ENCODE data around the gene CAMTA1.

Gene CAMTA1

DNA sequence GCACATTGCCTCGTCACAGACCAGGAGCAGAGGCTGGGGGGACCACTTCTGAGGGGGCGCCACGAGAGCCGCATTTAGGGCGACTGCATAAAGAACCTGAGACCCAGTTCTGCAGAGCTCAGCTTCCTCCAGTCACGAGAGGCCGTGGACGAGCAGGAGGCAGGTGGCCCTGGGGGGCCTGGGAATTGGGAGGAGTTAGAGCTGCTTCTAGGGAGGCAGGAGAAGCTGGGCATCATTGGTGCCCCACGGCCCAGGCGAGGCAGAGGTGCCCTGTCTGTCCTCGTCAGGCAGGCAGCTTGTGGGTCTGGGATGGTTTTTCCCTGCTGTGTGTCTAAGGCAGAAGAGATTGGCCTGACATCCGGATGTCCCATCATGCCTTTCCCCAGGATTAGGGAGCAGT, 389.3 kb downstream of the CAMTA1 start:
- no peak overlapping the region for H3K27ac ChIP-seq (ENCODE audit: low read depth, low read length)
- no peak overlapping the region for H3K9ac ChIP-seq (ENCODE audit: low read depth, low read length)
- H3K4me1 ChIP-seq (ENCODE audit: insufficient read depth, low read length): peaks cover 9% of the 10 kb centered on the region
- peaks cover 3% of the 10 kb centered on the region; the same call in 1 of the 2 replicates for H3K9me3 ChIP-seq (ENCODE audit: insufficient read depth, low read depth, low read length)
- no peak overlapping the region for H3K4me3 ChIP-seq (ENCODE audit: low read length)
- H3K27me3 ChIP-seq (ENCODE audit: insufficient read depth, low read length): no peaks in the 10 kb centered on the region
- WGBS: 89% methylated on average over 12 of the region's 12 CpGs
- no peaks in the 10 kb centered on the region for H3K36me3 ChIP-seq (ENCODE audit: insufficient read depth, low read length)

DNA sequence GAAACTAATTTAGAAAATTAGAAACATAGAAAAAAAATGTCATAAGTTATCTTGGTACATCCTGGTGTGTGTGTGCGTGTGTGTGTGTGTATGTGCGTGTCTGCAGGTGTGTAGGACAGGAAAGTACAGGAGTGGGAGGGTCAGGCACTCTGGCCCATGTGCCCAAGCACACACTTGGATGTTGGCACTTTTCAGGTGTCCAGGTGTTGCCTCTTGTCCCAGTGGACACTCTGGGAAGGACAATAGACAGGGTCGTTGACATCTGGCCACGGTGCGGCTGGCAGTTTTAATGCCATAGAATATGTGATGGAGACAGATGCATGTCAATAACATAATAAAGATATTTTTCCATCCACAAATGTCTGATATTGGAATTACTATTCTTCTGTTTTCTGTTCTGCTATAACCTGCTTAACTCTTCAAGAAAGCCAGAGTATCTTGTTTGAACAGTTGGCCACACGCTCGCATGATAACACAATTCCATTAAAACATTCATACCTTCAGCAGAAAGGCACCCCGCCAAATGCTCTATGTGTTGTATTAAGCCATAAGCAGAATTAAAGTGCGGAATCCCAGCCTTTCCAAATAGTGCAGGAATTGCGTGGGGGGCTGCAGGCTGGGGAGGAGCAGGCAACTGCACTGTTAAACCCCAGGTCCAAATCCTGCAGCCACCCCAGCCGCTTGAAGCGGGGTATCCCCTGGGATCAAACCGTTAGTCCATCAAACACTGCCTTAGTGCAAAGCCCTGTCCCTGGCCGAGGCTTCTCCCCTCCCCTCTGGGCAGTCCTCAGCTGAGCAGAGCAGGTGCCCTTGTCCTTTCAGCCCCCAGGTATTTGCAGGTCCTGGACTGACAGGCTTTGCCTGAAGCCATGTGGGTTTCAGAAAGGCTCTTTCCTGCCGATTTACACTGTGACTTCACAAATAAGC, 390.0 kb downstream of the CAMTA1 start:
- H3K9me3 ChIP-seq (ENCODE audit: insufficient read depth, low read depth, low read length): peaks cover 3% of the 10 kb centered on the region; the same call in 1 of the 2 replicates
- H3K4me3 ChIP-seq (ENCODE audit: low read length): no peak overlapping the region
- no peak overlapping the region for H3K27ac ChIP-seq (ENCODE audit: low read depth, low read length)
- H3K27me3 ChIP-seq (ENCODE audit: insufficient read depth, low read length): no peaks in the 10 kb centered on the region
- WGBS: 93% methylated on average over 15 of the region's 15 CpGs
- peaks cover 9% of the 10 kb centered on the region for H3K4me1 ChIP-seq (ENCODE audit: insufficient read depth, low read length)
- H3K9ac ChIP-seq (ENCODE audit: low read depth, low read length): no peak overlapping the region
- no peaks in the 10 kb centered on the region for H3K36me3 ChIP-seq (ENCODE audit: insufficient read depth, low read length)

DNA sequence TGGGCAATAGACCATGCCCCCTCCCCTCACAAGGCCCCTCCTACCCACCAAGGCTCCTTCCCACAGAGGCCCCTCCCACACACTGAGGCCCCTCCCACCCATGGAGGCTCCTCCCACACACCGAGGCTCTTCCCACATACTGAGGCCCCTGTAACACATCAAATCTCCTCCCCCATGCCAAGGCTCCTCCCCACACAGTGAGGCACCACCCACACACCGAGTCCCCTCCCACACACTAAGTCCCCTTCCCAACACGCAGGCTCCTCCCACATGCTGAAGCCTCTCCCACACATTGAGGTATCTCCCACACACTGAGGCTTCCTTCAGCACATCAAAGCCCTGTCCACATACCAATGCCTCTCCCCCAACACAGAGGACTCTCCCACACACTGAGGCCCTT, 391.8 kb downstream of the CAMTA1 start:
- H3K27me3 ChIP-seq (ENCODE audit: insufficient read depth, low read length): no peaks in the 10 kb centered on the region
- no peak overlapping the region for H3K9ac ChIP-seq (ENCODE audit: low read depth, low read length)
- H3K4me3 ChIP-seq (ENCODE audit: low read length): no peak overlapping the region
- H3K4me1 ChIP-seq (ENCODE audit: insufficient read depth, low read length): peaks cover 9% of the 10 kb centered on the region
- 95% methylated on average over 3 of the region's 3 CpGs for WGBS
- H3K27ac ChIP-seq (ENCODE audit: low read depth, low read length): no peak overlapping the region
- H3K36me3 ChIP-seq (ENCODE audit: insufficient read depth, low read length): no peaks in the 10 kb centered on the region
- peaks cover 3% of the 10 kb centered on the region; the same call in 1 of the 2 replicates for H3K9me3 ChIP-seq (ENCODE audit: insufficient read depth, low read depth, low read length)

DNA sequence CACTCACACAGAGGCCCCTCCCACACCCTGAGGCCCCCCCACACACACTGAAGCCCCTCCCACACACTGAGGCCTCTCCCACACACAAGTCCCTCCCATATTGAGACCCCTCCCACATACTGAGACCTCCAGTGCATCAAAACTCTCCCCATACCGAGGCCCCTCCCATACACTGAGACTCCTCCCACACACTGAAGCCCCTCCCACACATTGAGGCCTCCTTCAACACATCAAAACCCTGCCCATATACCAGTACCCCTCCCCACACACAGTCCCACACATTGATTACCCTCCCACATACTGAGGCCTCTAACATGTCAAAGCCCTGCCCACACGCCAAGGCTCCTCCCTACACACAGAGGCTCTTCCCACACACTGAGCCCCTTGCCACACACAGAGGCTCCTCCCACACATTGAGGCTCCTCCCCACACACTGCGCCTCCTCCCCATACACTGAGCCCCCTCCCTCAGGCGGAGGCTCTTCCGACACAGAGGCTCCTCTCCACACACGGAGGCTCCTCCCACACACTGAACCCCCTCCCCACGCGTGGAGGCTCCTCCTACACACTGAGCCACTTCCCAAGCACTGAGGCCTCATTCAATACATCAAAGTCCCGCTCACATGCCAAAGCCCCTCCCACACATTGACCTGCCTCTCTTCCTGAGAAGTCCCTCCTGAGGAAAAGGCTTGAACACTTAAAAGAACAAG, 392.3 kb downstream of the CAMTA1 start:
- Histone ChIP-seq H3K4me3 (ENCODE audit: low read length) (no peak overlapping the region), H3K4me1 (ENCODE audit: insufficient read depth, low read length) (peaks cover 9% of the 10 kb centered on the region)
- WGBS: 71% methylated on average over 9 of the region's 9 CpGs

GRCh38 chr1:7178336-7178735, 393.1 kb downstream of the CAMTA1 start:
- Histone ChIP-seq H3K9ac (ENCODE audit: low read depth, low read length) (no peak overlapping the region), H3K36me3 (ENCODE audit: insufficient read depth, low read length) (no peaks in the 10 kb centered on the region), H3K4me1 (ENCODE audit: insufficient read depth, low read length) (peaks cover 9% of the 10 kb centered on the region), H3K27ac (ENCODE audit: low read depth, low read length) (no peak overlapping the region), H3K27me3 (ENCODE audit: insufficient read depth, low read length) (no peaks in the 10 kb centered on the region), H3K4me3 (ENCODE audit: low read length) (no peak overlapping the region), H3K9me3 (ENCODE audit: insufficient read depth, low read depth, low read length) (peaks cover 3% of the 10 kb centered on the region; the same call in 1 of the 2 replicates)
- 60% methylated on average over 4 of the region's 4 CpGs for WGBS

More for the DNA sequence above, 392.3 kb downstream of the CAMTA1 start:
- Histone ChIP-seq H3K9ac (ENCODE audit: low read depth, low read length) (no peak overlapping the region), H3K36me3 (ENCODE audit: insufficient read depth, low read length) (no peaks in the 10 kb centered on the region), H3K9me3 (ENCODE audit: insufficient read depth, low read depth, low read length) (peaks cover 3% of the 10 kb centered on the region; the same call in 1 of the 2 replicates), H3K27me3 (ENCODE audit: insufficient read depth, low read length) (no peaks in the 10 kb centered on the region), H3K27ac (ENCODE audit: low read depth, low read length) (no peak overlapping the region)

DNA sequence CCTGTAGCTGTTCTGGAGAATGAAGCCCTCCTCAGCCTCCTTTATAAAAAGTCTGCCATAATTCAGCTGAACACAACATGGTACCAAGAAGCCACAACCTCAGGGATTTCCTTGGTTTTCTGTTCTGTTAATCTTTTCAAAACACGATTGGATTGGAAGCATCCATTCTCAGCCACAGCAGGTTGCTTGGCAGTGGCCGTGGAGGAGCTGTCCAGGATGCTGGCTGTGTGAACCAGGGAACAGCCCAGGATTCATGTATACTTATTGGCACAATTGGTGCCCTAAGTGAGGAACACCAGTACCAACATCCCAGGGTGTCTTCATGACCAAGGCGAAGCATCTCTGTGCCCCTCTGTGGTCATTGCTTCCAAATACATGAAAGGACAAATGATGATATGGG, 393.5 kb downstream of the CAMTA1 start:
- Histone ChIP-seq H3K4me1 (ENCODE audit: insufficient read depth, low read length) (peaks cover 9% of the 10 kb centered on the region), H3K4me3 (ENCODE audit: low read length) (no peak overlapping the region), H3K9ac (ENCODE audit: low read depth, low read length) (no peak overlapping the region), H3K36me3 (ENCODE audit: insufficient read depth, low read length) (no peaks in the 10 kb centered on the region), H3K27ac (ENCODE audit: low read depth, low read length) (no peak overlapping the region), H3K9me3 (ENCODE audit: insufficient read depth, low read depth, low read length) (peaks cover 3% of the 10 kb centered on the region; the same call in 1 of the 2 replicates), H3K27me3 (ENCODE audit: insufficient read depth, low read length) (no peaks in the 10 kb centered on the region)
- WGBS: 79% methylated on average over 3 of the region's 3 CpGs

DNA sequence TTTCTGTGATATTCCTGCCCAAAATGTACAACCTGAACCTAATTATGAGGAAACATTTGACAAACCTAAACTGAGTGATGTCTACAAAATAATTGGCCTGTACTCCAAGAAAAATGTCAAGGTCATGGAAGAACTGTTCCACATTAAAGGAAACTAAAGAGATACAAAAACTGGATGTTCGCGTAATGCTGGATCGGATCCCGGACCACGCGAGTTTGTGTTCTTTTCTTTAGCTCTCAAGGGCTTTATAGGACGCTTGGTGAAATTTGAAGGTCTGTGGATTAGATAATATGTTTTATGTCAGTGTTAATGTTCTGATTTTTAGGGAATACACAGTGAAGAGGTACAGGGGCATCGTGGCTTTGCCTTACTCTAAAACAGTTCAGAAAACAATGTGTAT, 400.5 kb downstream of the CAMTA1 start:
- Histone ChIP-seq H3K27ac (ENCODE audit: low read depth, low read length) (no peak overlapping the region), H3K27me3 (ENCODE audit: insufficient read depth, low read length) (no peaks in the 10 kb centered on the region), H3K36me3 (ENCODE audit: insufficient read depth, low read length) (no peaks in the 10 kb centered on the region), H3K9me3 (ENCODE audit: insufficient read depth, low read depth, low read length) (no peaks in the 10 kb centered on the region), H3K9ac (ENCODE audit: low read depth, low read length) (no peak overlapping the region), H3K4me3 (ENCODE audit: low read length) (no peak overlapping the region), H3K4me1 (ENCODE audit: insufficient read depth, low read length) (no peaks in the 10 kb centered on the region)
- WGBS: 93% methylated on average over 8 of the region's 8 CpGs

DNA sequence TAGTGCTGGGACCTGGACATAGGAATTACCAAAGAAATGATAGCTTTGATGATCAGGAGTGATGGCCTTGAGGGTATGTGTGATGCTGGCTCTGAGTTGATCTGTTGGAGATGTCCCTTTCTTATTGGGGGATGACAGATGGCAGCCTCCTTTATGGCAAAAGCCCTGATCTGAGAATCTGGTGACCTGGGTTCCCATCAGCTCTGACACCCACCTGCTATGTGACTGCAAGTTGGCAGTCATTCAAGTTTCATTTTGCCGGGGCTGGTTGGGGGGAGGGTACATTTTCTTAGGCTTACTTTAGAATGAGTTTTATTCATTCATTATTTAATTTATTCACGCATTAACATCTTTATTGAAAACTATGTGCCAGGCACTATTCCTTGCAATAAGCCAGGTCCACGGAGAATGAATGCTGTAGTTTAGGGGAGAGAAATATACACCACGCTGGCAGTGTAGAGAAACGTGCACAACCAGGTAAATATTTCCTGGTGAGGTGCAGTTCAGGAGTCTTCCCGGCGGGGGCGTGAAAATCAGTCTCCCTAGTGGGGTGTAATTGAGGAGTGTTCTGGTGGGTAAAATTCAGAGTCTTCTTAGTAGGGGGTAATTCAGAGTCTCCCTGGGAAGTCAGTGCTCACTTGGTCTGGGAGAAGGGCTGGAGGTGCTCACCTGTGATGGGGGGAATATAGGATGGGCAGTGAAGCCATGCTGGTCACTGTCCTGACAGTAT, 401.3 kb downstream of the CAMTA1 start:
- Histone ChIP-seq H3K9ac (ENCODE audit: low read depth, low read length) (no peak overlapping the region), H3K27me3 (ENCODE audit: insufficient read depth, low read length) (no peaks in the 10 kb centered on the region), H3K4me1 (ENCODE audit: insufficient read depth, low read length) (no peaks in the 10 kb centered on the region), H3K9me3 (ENCODE audit: insufficient read depth, low read depth, low read length) (no peaks in the 10 kb centered on the region), H3K36me3 (ENCODE audit: insufficient read depth, low read length) (no peaks in the 10 kb centered on the region), H3K4me3 (ENCODE audit: low read length) (no peak overlapping the region), H3K27ac (ENCODE audit: low read depth, low read length) (no peak overlapping the region)
- WGBS: 78% methylated on average over 6 of the region's 8 CpGs

GRCh38 chr1:7187112-7187493, 401.8 kb downstream of the CAMTA1 start:
- Histone ChIP-seq H3K4me1 (ENCODE audit: insufficient read depth, low read length) (no peaks in the 10 kb centered on the region), H3K9ac (ENCODE audit: low read depth, low read length) (no peak overlapping the region), H3K36me3 (ENCODE audit: insufficient read depth, low read length) (no peaks in the 10 kb centered on the region), H3K27ac (ENCODE audit: low read depth, low read length) (no peak overlapping the region), H3K27me3 (ENCODE audit: insufficient read depth, low read length) (no peaks in the 10 kb centered on the region), H3K4me3 (ENCODE audit: low read length) (no peak overlapping the region), H3K9me3 (ENCODE audit: insufficient read depth, low read depth, low read length) (no peaks in the 10 kb centered on the region)
- 95% methylated on average over 1 of the region's 4 CpGs for WGBS

DNA sequence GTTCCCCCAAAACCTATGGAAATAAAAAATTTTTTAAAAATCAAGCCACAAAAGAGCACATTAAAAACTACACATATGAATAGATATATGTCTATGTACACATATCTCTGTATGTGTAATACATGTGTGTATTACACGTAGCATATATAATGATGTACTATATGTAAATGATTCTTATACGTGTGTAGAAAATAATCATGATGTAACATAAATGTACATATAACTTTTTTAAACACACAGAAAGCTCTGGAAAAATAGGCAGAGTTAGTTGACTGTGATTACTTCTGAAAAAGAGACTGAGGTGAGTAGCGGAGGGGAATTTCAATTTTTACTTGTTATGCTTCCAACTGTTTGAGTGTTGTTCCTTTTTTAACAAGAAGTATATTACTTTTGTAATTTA, 405.0 kb downstream of the CAMTA1 start:
- Histone ChIP-seq H3K9ac (ENCODE audit: low read depth, low read length) (no peak overlapping the region), H3K4me3 (ENCODE audit: low read length) (no peak overlapping the region), H3K9me3 (ENCODE audit: insufficient read depth, low read depth, low read length) (no peaks in the 10 kb centered on the region), H3K27me3 (ENCODE audit: insufficient read depth, low read length) (no peaks in the 10 kb centered on the region), H3K27ac (ENCODE audit: low read depth, low read length) (no peak overlapping the region), H3K4me1 (ENCODE audit: insufficient read depth, low read length) (no peaks in the 10 kb centered on the region), H3K36me3 (ENCODE audit: insufficient read depth, low read length) (no peaks in the 10 kb centered on the region)
- WGBS: 100% methylated on average over 1 of the region's 3 CpGs

DNA sequence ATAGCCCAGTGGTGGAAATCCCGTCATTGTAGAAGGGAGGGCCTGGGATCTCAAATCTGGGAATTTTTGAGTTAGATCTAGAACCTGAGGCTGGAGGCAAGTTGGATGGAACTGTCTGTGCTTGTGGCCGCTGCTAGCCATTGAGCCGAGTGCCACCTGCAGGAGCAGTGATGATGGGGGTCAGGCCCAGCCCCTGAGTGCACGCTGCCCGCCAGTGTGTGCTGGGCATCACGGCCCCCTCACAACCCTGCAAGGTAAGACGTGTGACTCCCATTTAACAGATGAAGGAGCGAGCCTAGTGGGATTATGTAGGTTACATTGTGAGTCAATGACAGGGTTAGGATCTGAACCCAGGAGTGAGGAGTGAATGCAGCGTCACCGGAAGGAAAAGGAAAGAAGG, 407.2 kb downstream of the CAMTA1 start:
- Histone ChIP-seq H3K27ac (ENCODE audit: low read depth, low read length) (no peak overlapping the region), H3K4me1 (ENCODE audit: insufficient read depth, low read length) (no peaks in the 10 kb centered on the region), H3K9ac (ENCODE audit: low read depth, low read length) (no peak overlapping the region), H3K36me3 (ENCODE audit: insufficient read depth, low read length) (no peaks in the 10 kb centered on the region), H3K9me3 (ENCODE audit: insufficient read depth, low read depth, low read length) (no peaks in the 10 kb centered on the region), H3K4me3 (ENCODE audit: low read length) (no peak overlapping the region), H3K27me3 (ENCODE audit: insufficient read depth, low read length) (no peaks in the 10 kb centered on the region)
- 91% methylated on average over 10 of the region's 10 CpGs for WGBS
